H1 (cell line): ENCODE data around the gene RASAL1. TPM values are rescaled to one million over a fixed set of nuclear protein-coding genes. Genes with fewer than 3 reads are reported as not detected.

Source experiments
- ASH2L ChIP-seq: fragments of 200-600, 300-600 bp; sonication (generic); IDR thresholded peaks from one replicate; pipeline ENCODE4 v1.7.1; 2017; ENCODE audit warnings: low read length
- CHD2 ChIP-seq: IDR thresholded peaks from 2 replicates; pipeline ENCODE4 v1.6.1; 2012; ENCODE audit warnings: low read length, improper control_type of control experiment
- CHD7 ChIP-seq: fragments of 300-600 bp; sonication (generic); IDR thresholded peaks from 2 replicates; pipeline ENCODE4 v1.7.1; 2012; ENCODE audit warnings: low read length, moderate library complexity, mild to moderate bottlenecking, inconsistent platforms; ENCODE audit not compliant: insufficient replicate concordance
- JUN ChIP-seq: IDR thresholded peaks from 2 replicates; pipeline ENCODE4 v1.6.1; 2011; ENCODE audit warnings: low read depth, mild to moderate bottlenecking, improper control_type of control experiment, low read length
- RXRA ChIP-seq: IDR thresholded peaks from 2 replicates; pipeline ENCODE4 v1.6.1; 2011; ENCODE audit warnings: low read depth, mild to moderate bottlenecking, low read length, moderate library complexity; ENCODE audit not compliant: insufficient read depth
- TAF7 ChIP-seq: optimal IDR thresholded peaks from 2 replicates; pipeline ENCODE3; 2011; ENCODE audit warnings: low read depth, mild to moderate bottlenecking, inconsistent platforms, low read length, moderate library complexity, borderline replicate concordance
- USF2 ChIP-seq: IDR thresholded peaks from 2 replicates; pipeline ENCODE4 v1.6.1; 2011; ENCODE audit warnings: low read length, improper control_type of control experiment
- polyA plus RNA-seq, 7 experiments: library from polyadenylated mRNA; depleted of rRNA in 3 of 7; stranded (reverse) in 5 of 7; unstranded in 2 of 7; fragments of >200 nt in 5 of 7; fragments of 200-250 nt in 2 of 7; gene quantifications; 1 replicate in 5 of 7; 2 replicates in 1 of 7; 4 replicates in 1 of 7; pipeline versions ENCODE4 v1.2.1 to v1.2.3, GENCODE V29; 2011 to 2013; ENCODE audit warnings: missing spikeins in 2 of 7, mixed read lengths in 2 of 7
- total RNA-seq: library from RNA; stranded (reverse); fragmentation: NEBNext Ultra II Directional; extraction: Animal tissue kit (Norgen Biotek cat#: 25700); gene quantifications from 2 replicates; pipeline ENCODE4 v1.2.1, GENCODE V29; 2021

Gene RASAL1
- total and polyA plus RNA-seq, 2 of the 8 experiments (the other 6 are each of a cell fraction or from before 2014, with no cell fraction given), result 3.7 to 5.0 TPM

GRCh38 chr12:113064395-113065125 is 71.0 kb downstream of the RASAL1 start (continued):
- TF ChIP-seq CHD7, result no peak
- TF ChIP-seq USF2, result no peak
- no peak for TF ChIP-seq TAF7
- no peak for TF ChIP-seq ASH2L
- TF ChIP-seq JUN, result no peak
- TF ChIP-seq RXRA, result no peak
- no peak for TF ChIP-seq CHD2
- TF ChIP-seq, all 59 proteins: peak for 0
